ENCODE measurements around the gene VPS13C.

VPS13C gene

GRCh38 chr15:61921093-61921492 lies 139.2 kb downstream of the VPS13C start:
- DNase-seq = no peak

- no peak for DNase-seq
Measured at GRCh38 chr15:61917457-61917856, 142.8 kb downstream of the VPS13C start.

- DNase-seq = no peak
Measured at GRCh38 chr15:61916104-61916503, 144.1 kb downstream of the VPS13C start.

GRCh38 chr15:61915640-61916039 lies 144.6 kb downstream of the VPS13C start:
- no peak for DNase-seq

- DNase-seq = no peak
Measured at GRCh38 chr15:61910839-61911369, 149.3 kb downstream of the VPS13C start.

GRCh38 chr15:61908241-61908640 lies 152.0 kb downstream of the VPS13C start:
- no peak for DNase-seq

GRCh38 chr15:61907753-61908086 lies 152.5 kb downstream of the VPS13C start:
- DNase-seq = no peak

- no peak for DNase-seq
Measured at GRCh38 chr15:61906961-61907752, 153.1 kb downstream of the VPS13C start.

- no peak for DNase-seq
Measured at GRCh38 chr15:61893146-61893545, 167.1 kb downstream of the VPS13C start.

- no peak for DNase-seq
Measured at GRCh38 chr15:61892140-61892539, 168.1 kb downstream of the VPS13C start.

GRCh38 chr15:61890106-61890505 lies 170.1 kb downstream of the VPS13C start:
- DNase-seq = no peak

- no peak for DNase-seq
Measured at GRCh38 chr15:61889706-61890105, 170.5 kb downstream of the VPS13C start.

- no peak for DNase-seq
Measured at GRCh38 chr15:61888074-61888780, 172.0 kb downstream of the VPS13C start.

- DNase-seq = no peak
Measured at GRCh38 chr15:61880084-61880483, 180.2 kb downstream of the VPS13C start.

- DNase-seq = no peak
Measured at GRCh38 chr15:61879219-61879618, 181.0 kb downstream of the VPS13C start.

- no peak for DNase-seq
Measured at GRCh38 chr15:61871926-61872522, 188.2 kb downstream of the VPS13C start.

GRCh38 chr15:61869656-61870055 lies 190.6 kb downstream of the VPS13C start:
- DNase-seq = no peak

- no peak for DNase-seq
Measured at GRCh38 chr15:61861962-61862361, 198.3 kb downstream of the VPS13C start.

- DNase-seq = no peak
Measured at GRCh38 chr15:61857169-61857829, 202.9 kb downstream of the VPS13C start.

GRCh38 chr15:61856295-61856694 lies 204.0 kb downstream of the VPS13C start:
- DNase-seq = no peak

GRCh38 chr15:61853195-61853594 lies 207.1 kb downstream of the VPS13C start:
- DNase-seq = no peak

GRCh38 chr15:61851955-61852354 lies 208.3 kb downstream of the VPS13C start:
- no peak for DNase-seq

- DNase-seq = no peak
Measured at GRCh38 chr15:61849447-61849846, 210.8 kb downstream of the VPS13C start.
